ENCODE measurements around the gene ATP13A2. TPM values are rescaled to one million over a fixed set of nuclear protein-coding genes. Genes with fewer than 3 reads are reported as not detected.
"Not testable (repeated sequence)": the region's sequence is repeated elsewhere in the genome, so short reads cannot be mapped to it uniquely, and the experiment has no call there.

ATP13A2 gene
- total RNA-seq, 1 donor from 2014 or later, result 17.8 TPM

GRCh38 chr1:16969057-16969611 is 42.6 kb downstream of the ATP13A2 start:
- ATAC-seq (no peak), DNase-seq (no peak)
- intact Hi-C loops (cut with micrococcal nuclease), result no loop called here

GRCh38 chr1:16968372-16968771 is 43.4 kb downstream of the ATP13A2 start:
- intact Hi-C loops (cut with micrococcal nuclease), result no loop called here
- ATAC-seq, result no peak
- no peak for DNase-seq

GRCh38 chr1:16967962-16968361 is 43.8 kb downstream of the ATP13A2 start:
- ATAC-seq (no peak), DNase-seq (no peak)
- intact Hi-C loops (cut with micrococcal nuclease), result no loop called here

DNA sequence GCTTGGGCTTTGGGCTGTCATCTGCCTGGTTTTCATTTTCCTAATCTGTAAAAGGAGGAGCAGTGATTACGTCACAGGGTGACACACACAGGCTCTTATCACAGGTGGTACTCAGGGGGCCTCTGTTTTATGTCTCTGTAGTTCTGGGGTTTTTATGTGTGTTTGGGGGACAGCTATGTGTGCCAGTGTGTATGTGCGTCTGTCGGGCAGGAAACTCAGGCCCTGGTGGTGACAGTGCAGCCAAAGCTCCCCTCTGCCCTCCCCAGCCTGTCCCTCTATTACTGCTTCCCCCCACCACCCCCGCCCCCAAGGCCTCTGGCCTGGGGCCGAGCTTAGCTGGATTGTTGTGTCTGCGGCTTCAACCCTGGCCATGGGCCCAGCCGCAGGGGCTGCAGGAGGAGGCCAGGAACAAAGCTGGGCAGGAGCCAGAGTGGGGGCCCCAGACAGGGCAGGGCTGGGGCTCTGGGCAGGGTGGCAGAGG is 44.6 kb downstream of the ATP13A2 start:
- DNase-seq (peak; percentile 82), ATAC-seq (peak; percentile 79)
- intact Hi-C loops (cut with micrococcal nuclease), result no loop called here

- intact Hi-C loops (cut with micrococcal nuclease), result no loop called here
- DNase-seq (no peak), ATAC-seq (no peak)
Measured at GRCh38 chr1:16966282-16966681, 45.4 kb downstream of the ATP13A2 start.

GRCh38 chr1:16965486-16966067 is 46.2 kb downstream of the ATP13A2 start:
- DNase-seq, result no peak
- intact Hi-C loops (cut with micrococcal nuclease), result no loop called here
- ATAC-seq, result no peak

GRCh38 chr1:16964169-16964568 is 47.6 kb downstream of the ATP13A2 start:
- ATAC-seq; intact Hi-C loops (cut with micrococcal nuclease); DNase-seq: not testable (repeated sequence)

DNA sequence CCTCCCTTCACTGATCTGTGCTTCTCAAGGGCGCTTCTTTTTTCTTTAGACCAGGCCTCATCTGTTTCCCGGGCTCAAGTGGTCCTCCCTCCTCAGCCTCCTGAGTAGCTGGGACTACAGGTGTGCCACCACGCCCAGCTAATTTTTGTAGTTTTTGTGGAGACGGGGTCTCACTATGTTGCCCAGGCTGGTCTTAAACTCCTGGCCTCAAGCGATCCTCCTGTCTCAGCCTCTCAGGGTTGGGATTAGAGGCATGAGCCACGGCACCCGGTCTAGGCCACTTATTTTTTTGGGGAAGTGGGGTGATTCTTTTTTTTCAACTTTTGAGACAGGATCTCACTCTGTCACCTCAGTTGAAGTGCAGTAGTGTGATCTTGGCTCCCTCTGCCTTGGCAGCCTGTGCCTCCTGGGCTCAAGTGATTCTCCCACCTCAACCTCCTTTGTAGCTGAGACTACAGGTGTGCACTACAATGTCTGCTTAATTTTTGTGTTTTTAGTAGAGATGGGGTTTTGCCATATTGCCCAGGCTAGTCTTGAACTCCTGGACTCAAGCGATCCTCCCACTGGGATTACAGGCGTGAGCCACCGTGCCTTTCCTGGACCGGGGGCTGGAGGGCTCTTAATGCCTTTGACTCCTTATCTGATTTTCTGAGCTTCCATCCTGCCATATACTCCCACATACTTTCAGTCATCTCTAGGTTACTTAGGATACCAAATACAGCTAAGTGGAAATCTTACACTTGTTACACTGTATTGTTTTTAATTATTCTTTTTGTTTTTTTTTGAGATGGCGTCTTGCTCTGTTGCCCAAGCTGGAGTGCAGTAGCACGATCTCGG is 50.2 kb downstream of the ATP13A2 start:
- DNase-seq, result no peak
- intact Hi-C loops (cut with micrococcal nuclease), result no loop called here
- ATAC-seq, result no peak

GRCh38 chr1:16960560-16961296 is 51.0 kb downstream of the ATP13A2 start:
- peak; percentile 90 for ATAC-seq
- DNase-seq, result peak; percentile 93
- intact Hi-C loops (cut with micrococcal nuclease), result no loop called here

DNA sequence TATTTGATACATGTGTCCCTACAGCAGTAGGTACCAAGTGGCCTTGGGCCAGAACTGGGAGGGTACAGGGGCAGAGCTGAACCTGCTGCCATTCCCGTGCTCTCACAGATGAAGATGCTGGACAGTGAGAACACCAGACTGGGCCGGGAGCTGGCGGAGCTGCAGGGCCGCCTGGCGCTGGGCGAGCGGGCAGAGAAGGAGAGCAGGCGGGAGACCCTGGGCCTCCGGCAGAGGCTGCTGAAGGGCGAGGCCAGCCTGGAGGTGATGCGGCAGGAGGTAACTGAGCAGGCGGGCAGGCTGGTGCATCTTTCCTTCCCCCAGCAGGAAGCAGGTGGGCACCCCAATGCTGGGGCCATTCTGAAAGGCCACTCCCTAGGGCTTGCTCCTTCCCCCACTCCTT is 53.3 kb downstream of the ATP13A2 start:
- no peak for ATAC-seq
- intact Hi-C loops (cut with micrococcal nuclease), result no loop called here

DNA sequence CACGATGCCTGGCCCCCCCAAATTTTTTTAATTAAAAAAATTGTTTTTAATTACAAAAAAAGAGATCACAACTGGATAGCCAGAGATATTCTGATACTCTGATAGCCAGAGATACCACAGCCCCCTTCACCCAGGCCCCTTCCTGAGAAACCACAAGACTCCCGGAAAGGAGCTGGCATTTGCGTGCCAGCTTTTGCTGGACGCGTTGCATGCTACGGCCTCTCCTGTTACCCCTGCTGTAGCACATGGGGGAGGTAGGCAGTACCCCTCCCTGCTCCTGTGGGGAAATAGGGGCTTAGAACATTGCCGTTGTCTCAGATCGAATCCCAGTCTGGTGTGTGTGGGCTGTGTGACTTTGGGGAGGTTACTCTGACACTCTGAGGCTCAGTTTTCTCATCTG is 54.0 kb downstream of the ATP13A2 start:
- ATAC-seq (no peak), DNase-seq (no peak)
- intact Hi-C loops (cut with micrococcal nuclease), result no loop called here

More for the DNA sequence above, 53.3 kb downstream of the ATP13A2 start:
- no peak for DNase-seq

DNA sequence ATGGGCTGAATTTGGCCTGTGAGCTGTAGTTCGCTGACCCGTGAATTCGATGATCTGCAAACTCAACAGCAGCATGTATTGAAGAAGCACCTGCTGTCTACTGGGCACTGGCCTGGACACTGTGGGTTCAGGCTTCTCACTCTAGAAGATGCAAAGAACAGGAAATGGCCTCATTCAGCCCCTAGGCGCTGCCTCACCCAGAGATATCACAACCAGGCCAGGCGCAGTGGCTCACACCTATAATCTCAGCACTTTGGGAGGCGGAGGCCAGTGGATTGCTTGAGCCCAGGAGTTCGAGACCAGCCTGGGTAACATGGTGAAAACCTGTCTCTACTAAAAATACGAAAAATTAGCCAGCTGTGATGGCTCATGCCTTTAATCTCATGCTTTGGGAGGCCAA is 55.0 kb downstream of the ATP13A2 start:
- DNase-seq, result no peak

DNA sequence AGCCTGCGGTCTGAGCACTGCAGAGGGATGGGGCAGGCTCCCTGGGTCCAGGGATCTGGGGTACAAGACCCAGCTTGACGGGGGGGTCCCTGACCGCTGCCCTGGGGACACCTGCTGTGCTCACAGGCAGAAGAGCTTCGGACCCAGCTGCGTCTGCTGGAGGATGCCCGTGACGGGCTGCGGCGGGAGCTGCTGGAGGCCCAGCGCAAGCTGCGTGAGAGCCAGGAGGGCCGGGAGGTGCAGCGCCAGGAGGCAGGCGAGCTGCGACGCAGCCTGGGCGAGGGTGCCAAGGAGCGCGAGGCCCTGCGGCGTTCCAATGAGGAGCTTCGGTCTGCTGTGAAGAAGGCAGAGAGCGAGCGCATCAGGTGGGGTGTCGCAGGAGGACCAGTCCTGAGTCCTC is 56.5 kb downstream of the ATP13A2 start:
- ATAC-seq (no peak), DNase-seq (no peak)
- intact Hi-C loops (cut with micrococcal nuclease), result no loop called here

More for the DNA sequence above, 55.0 kb downstream of the ATP13A2 start:
- intact Hi-C loops (cut with micrococcal nuclease), result no loop called here
- no peak for ATAC-seq

DNA sequence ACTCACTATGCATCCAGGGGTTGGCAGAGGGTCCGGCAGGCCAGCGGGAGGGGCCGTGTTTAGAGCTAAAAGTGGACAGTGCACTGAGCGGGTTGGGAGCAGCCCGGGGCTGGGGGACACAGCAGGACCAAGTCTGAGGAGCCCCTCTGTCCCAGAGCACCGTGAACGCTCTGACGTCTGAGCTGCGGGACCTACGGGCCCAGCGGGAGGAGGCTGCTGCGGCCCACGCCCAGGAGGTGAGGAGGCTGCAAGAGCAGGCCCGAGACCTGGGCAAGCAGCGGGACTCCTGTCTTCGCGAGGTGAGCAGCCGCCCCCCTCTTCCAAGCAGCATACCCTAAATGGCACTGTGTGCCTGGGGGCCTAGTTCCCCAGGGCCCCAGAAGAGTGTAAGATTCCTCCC is 57.1 kb downstream of the ATP13A2 start:
- intact Hi-C loops (cut with micrococcal nuclease), result no loop called here
- DNase-seq, result no peak

DNA sequence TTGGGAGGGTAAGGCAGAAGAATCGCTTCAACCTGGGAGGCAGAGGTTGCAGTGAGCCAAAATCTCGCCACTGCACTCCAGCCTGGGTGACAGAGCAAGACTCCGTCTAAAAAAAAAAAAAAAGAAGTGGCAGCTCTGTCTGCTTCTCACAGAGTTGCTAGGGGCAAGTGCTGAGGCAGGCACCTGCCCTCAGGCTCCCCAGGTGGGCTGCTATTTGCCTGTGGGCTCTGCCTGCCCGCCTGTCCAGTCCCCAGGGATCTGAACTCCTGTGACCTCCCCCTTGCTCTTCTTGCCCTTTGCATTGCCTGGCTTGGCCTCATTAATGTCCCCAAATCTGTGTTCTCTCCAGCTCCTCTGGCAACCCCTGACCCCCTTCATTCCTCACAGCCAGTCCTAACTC is 59.4 kb downstream of the ATP13A2 start:
- ATAC-seq; intact Hi-C loops (cut with micrococcal nuclease); DNase-seq: not testable (repeated sequence)

More for the DNA sequence above, 57.1 kb downstream of the ATP13A2 start:
- no peak for ATAC-seq

DNA sequence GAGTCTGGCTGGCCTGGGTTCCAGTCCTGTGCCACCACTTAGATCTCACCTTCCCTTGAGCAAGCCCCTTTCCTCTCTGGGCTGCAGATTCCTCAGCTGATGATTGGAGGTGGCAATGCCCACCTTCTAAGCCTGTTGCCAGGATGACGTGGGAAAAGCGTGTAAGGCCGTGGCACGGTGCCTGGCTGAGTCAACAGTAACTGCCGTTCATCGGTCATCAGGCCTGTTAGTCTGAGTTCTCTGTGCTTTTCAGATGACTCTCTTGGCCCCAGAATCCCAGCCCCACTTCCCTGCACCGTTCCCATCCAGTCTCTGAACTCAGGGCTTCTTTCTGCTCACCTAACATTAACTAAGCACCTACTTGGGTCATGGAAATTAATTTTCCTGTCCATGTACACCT is 62.7 kb downstream of the ATP13A2 start:
- not testable (repeated sequence) for ATAC-seq

DNA sequence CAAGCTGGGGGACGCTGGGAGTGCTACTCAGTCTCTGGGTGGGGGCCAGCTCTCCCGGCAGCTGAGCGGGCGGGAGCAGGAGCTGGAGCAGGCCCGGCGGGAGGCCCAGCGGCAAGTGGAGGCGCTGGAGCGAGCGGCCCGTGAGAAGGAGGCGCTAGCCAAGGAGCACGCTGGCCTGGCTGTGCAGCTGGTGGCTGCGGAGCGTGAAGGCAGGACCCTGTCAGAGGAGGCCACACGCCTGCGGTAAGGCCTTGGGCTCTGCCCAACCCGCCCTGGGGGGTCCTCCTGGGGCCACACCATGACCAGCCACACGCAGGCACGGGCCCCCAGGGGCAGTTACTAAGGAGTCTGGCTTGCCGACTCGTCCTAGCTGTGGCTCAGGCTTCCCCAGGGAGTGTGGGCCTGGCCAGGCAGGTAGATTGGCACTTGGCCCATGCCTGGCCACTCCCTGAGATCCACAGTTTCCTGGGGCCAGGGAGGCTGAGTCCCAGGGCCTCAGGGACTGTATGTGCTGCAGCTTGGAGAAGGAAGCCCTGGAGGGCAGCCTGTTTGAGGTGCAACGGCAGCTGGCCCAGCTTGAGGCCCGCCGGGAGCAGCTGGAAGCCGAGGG is 63.3 kb downstream of the ATP13A2 start:
- intact Hi-C loops (cut with micrococcal nuclease); ATAC-seq; DNase-seq: not testable (repeated sequence)

More for the DNA sequence above, 62.7 kb downstream of the ATP13A2 start:
- DNase-seq; intact Hi-C loops (cut with micrococcal nuclease): not testable (repeated sequence)

GRCh38 chr1:16946646-16947045 is 65.1 kb downstream of the ATP13A2 start:
- no peak for ATAC-seq
- intact Hi-C loops (cut with micrococcal nuclease), result no loop called here
- DNase-seq, result no peak

DNA sequence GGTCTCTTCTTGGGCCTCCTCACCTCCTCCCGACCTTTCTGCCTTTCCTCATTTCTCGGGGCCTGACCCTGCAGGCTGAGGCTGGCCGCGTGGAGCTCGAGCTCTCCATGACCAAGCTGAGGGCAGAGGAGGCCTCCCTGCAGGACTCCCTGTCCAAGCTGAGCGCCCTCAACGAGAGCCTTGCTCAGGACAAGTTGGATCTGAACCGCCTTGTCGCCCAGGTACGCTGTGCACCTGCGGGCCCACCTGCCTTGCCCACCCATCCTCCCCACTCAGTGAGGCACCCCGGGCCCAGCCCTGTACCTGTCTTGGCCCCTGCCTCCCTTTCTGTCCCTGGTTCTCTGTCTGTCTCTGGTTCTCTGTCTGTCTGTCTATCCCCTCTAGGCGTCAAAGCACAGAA is 65.5 kb downstream of the ATP13A2 start:
- ATAC-seq, result not testable (repeated sequence)

More for the DNA sequence above, 65.5 kb downstream of the ATP13A2 start:
- DNase-seq; intact Hi-C loops (cut with micrococcal nuclease): not testable (repeated sequence)

Data from left ventricle myocardium superior (tissue), 1 donor.